ENCODE data around the gene KRT32.
"Not testable (repeated sequence)": the region's sequence is repeated elsewhere in the genome, so short reads cannot be mapped to it uniquely, and the experiment has no call there.

KRT32 gene

DNA sequence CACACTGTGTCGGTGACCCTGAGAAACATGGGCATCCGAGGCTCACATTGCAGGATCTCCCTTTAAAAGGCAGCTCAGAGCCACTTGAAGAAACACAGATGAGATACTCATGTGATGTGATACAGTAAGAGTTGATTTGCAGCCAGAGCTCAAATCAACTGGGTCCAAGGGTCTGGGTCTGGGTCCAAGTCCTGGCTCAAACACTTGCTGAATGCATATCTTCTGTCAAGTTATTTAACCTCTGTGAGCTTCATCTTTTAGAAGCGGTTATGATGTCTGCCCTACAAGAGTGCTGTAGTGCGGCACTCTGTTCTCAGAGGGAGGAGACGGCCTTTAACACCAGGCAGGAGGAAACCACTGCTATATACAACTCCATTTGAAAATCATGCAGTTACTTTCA, 32.8 kb downstream of the KRT32 start:
- Histone ChIP-seq H3K9me3 (ENCODE audit: control insufficient read depth, low read length) (no peaks in the 10 kb centered on the region), H3K4me3 (ENCODE audit: low read length) (no peak overlapping the region), H3K27me3 (ENCODE audit: control insufficient read depth, insufficient read depth, low read length) (no peaks in the 10 kb centered on the region), H3K36me3 (ENCODE audit: control insufficient read depth, insufficient read depth, low read length) (no peaks in the 10 kb centered on the region), H3K9ac (ENCODE audit: low read length) (no peak overlapping the region), H3K4me1 (ENCODE audit: control insufficient read depth, insufficient read depth, low read length) (no peaks in the 10 kb centered on the region)

DNA sequence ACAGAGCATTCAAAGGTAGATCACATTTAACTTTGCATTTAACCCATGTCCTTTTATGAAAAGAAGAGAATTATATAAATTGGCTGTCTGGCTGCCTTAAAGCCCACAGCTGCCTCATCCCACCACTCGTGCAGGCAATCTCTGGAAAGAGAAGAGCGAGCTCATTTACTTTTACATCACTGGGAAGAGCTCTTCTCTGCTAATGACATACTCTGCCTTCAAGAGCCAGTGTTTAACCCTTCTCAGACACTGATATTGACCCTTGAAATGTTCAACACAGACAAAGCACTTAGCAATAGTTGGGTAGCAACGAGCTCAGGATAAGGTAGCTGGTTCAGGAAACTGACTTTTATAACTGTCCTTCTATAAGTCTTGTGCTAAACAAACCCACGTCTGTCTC, 33.2 kb downstream of the KRT32 start:
- Histone ChIP-seq H3K9ac (ENCODE audit: low read length) (no peak overlapping the region), H3K4me1 (ENCODE audit: control insufficient read depth, insufficient read depth, low read length) (no peaks in the 10 kb centered on the region), H3K36me3 (ENCODE audit: control insufficient read depth, insufficient read depth, low read length) (no peaks in the 10 kb centered on the region), H3K4me3 (ENCODE audit: low read length) (no peak overlapping the region), H3K9me3 (ENCODE audit: control insufficient read depth, low read length) (no peaks in the 10 kb centered on the region), H3K27me3 (ENCODE audit: control insufficient read depth, insufficient read depth, low read length) (no peaks in the 10 kb centered on the region)

DNA sequence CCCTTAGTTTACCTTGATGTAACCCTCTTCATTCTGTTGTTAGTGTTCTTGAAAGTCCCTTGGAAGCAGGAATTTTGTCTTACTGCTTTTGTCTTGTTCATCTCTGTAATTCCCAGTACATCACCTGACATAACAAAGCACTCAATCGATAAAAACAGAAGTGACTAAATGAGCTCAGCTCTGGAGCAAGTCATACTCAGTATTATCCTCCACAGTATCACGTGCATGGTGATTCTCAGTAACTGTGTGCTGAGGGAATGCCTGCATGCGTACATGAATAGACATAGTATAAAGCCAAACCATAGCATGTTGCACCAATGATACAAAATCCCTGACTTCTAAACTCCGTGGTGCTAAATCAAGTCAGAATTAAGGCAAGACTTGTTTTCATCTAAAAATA, 33.6 kb downstream of the KRT32 start:
- Histone ChIP-seq H3K36me3 (ENCODE audit: control insufficient read depth, insufficient read depth, low read length) (no peaks in the 10 kb centered on the region), H3K4me1 (ENCODE audit: control insufficient read depth, insufficient read depth, low read length) (no peaks in the 10 kb centered on the region), H3K27me3 (ENCODE audit: control insufficient read depth, insufficient read depth, low read length) (no peaks in the 10 kb centered on the region), H3K4me3 (ENCODE audit: low read length) (no peak overlapping the region), H3K9me3 (ENCODE audit: control insufficient read depth, low read length) (no peaks in the 10 kb centered on the region), H3K9ac (ENCODE audit: low read length) (no peak overlapping the region)

DNA sequence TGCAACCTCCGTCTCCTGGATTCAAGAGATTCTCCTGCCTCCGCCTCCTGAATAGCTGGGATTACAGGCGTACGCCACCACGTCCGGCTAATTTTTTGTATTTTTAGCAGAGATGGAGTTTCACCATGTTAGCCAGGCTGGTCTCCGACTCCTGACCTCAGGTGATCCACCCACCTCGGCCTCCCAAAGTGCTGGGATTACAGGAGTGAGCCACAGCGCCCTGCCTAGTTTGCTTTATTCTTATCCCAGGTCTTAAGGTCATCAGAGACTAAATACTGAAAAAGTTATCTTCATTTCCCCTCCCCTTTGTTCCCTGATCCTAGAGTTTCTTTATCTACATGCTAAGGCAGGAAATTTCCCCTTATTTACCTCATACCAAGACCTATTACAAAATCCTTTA, 36.8 kb downstream of the KRT32 start:
- H3K4me3 ChIP-seq (ENCODE audit: low read length); H3K36me3 ChIP-seq (ENCODE audit: control insufficient read depth, insufficient read depth, low read length); H3K27me3 ChIP-seq (ENCODE audit: control insufficient read depth, insufficient read depth, low read length); H3K9me3 ChIP-seq (ENCODE audit: control insufficient read depth, low read length); H3K9ac ChIP-seq (ENCODE audit: low read length); H3K4me1 ChIP-seq (ENCODE audit: control insufficient read depth, insufficient read depth, low read length): not testable (repeated sequence)

DNA sequence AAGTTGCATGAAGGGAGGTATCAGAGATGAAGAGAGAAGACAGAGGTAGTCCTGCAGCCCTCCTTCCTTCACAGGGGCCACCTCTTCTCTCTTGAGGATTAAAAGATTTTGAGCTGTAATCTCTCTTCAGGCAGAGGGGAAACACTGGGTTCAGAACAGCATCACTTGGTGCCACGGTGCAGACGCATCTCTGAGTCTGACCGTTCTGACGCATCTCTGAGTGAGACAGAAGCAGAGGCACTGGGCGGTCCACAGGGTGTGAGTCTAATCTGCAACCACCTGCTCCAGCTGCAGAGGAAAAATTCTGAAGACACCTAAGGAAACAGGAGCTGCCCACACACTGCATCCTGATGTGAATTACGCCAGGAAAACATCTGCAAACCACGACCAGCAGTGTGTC, 37.5 kb downstream of the KRT32 start:
- Histone ChIP-seq H3K27me3 (ENCODE audit: control insufficient read depth, insufficient read depth, low read length) (no peaks in the 10 kb centered on the region), H3K4me3 (ENCODE audit: low read length) (no peak overlapping the region), H3K9me3 (ENCODE audit: control insufficient read depth, low read length) (no peaks in the 10 kb centered on the region), H3K4me1 (ENCODE audit: control insufficient read depth, insufficient read depth, low read length) (no peaks in the 10 kb centered on the region), H3K9ac (ENCODE audit: low read length) (no peak overlapping the region), H3K36me3 (ENCODE audit: control insufficient read depth, insufficient read depth, low read length) (no peaks in the 10 kb centered on the region)

DNA sequence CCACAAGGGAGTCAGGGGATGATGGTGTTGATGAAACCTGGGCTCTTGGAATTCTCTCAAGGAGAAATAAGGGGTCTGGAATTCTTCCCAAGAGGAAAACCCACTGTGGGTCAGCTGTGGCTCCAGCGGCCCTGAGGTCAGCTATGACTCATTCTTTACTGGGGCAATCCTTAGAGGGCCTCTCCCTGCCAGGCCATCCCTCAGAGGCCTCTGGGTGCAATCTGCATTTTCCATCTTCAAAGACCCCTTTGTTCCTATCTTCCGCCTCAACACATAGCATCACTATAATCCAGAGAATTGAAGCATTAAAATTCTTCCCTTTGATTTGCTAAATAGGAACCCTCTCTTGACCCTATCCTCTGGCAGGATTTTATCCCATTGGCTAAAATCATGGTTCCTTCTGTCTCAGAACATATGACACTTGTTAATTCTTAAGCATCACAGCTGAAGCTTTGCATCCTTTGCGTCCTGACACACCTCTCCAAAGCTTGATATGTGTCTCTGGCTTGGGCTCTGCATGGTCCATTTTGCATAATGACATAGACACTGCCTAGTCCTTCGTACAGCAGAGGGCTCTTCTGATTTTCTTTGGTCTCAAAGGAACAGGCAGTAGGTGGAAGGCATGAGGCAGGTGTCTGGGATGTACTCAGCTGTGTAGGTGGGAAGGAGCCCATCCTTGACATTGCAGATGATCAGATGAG, 38.4 kb downstream of the KRT32 start:
- H3K9ac ChIP-seq (ENCODE audit: low read length) = no peak overlapping the region
- no peaks in the 10 kb centered on the region for H3K4me1 ChIP-seq (ENCODE audit: control insufficient read depth, insufficient read depth, low read length)
- no peak overlapping the region for H3K4me3 ChIP-seq (ENCODE audit: low read length)
- no peaks in the 10 kb centered on the region for H3K9me3 ChIP-seq (ENCODE audit: control insufficient read depth, low read length)
- H3K27me3 ChIP-seq (ENCODE audit: control insufficient read depth, insufficient read depth, low read length) = no peaks in the 10 kb centered on the region
- no peaks in the 10 kb centered on the region for H3K36me3 ChIP-seq (ENCODE audit: control insufficient read depth, insufficient read depth, low read length)

DNA sequence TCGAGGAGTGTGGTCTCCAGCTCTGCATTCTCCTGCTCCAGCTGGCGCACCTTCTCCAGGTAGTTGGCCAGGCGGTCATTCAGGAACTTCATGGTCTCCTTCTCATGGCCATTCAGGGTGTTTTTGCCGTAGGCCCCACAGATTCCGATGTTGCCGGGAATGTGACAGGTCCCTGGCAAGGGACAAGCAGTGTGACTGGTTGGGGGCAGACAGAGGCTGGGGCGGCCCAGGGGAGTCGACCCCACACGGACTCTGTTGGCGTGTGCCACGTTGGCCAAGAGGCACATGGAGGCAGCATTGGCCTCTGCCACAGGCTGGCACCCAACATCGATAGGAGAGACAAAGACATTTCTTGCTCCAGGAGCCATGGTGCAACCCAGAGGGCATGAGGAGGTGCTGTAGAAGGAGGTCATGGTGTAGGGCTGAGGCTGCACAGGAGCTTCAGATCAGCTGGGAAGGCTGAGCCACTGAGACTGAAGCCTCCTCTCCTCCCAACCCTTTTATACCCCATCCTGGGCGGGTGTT, 43.0 kb downstream of the KRT32 start, which contains the start of gene KRT37:
KRT37 (minus strand) TSS at position 475 of the 525 bp plus-strand sequence; CDS start at position 413, 62 bp downstream.
- H3K27me3 ChIP-seq (ENCODE audit: control insufficient read depth, insufficient read depth, low read length) = no peaks in the 10 kb centered on the region
- H3K4me1 ChIP-seq (ENCODE audit: control insufficient read depth, insufficient read depth, low read length) = no peaks in the 10 kb centered on the region
- H3K36me3 ChIP-seq (ENCODE audit: control insufficient read depth, insufficient read depth, low read length) = no peaks in the 10 kb centered on the region
- no peak within 1 kb of the TSS for H3K4me3 ChIP-seq (ENCODE audit: low read length)
- no peaks in the 10 kb centered on the region for H3K9me3 ChIP-seq (ENCODE audit: control insufficient read depth, low read length)
- no peak within 1 kb of the TSS for H3K9ac ChIP-seq (ENCODE audit: low read length)

DNA sequence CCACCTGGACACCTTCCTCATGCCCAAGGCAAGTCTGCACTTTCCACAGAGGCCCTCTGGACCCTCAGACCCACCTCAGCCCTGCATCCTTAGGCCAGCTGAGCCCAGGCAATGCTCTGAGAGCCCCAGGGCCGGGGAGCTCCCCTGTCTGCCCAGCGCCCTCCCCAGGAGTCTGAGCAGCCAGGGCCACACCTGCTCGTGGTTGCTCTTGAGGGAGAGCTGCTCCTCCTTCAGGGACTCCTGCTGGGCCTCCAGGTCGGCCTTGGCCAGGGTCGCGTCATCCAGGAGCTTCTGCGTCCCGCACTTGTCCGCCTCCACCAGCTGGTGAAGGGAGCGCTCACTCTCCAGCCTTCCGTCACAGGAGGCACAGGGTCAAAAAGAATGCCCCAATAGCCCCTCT, 44.6 kb downstream of the KRT32 start:
- H3K27me3 ChIP-seq (ENCODE audit: control insufficient read depth, insufficient read depth, low read length); H3K9ac ChIP-seq (ENCODE audit: low read length); H3K9me3 ChIP-seq (ENCODE audit: control insufficient read depth, low read length); H3K4me3 ChIP-seq (ENCODE audit: low read length); H3K36me3 ChIP-seq (ENCODE audit: control insufficient read depth, insufficient read depth, low read length); H3K4me1 ChIP-seq (ENCODE audit: control insufficient read depth, insufficient read depth, low read length): not testable (repeated sequence)

DNA sequence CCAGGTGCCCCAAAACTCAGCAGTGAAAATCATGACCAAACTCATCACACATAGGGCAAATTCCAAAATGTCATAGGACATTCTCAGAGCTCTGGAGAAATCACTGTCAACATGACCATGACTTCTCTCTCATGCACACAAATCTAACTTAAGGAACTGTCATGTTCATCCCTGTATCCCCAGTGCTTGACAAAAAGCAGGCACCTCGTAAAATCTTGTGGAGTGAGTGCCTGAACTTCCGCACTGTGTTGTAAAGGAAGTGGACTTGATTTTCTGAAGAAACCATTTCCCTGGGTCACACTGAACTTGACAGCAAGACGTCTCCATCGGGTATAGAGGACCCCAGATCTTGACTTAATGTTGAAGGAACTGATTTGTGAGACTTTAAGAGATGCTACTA, 45.6 kb downstream of the KRT32 start:
- Histone ChIP-seq H3K9ac (ENCODE audit: low read length) (no peak overlapping the region), H3K9me3 (ENCODE audit: control insufficient read depth, low read length) (no peaks in the 10 kb centered on the region), H3K27me3 (ENCODE audit: control insufficient read depth, insufficient read depth, low read length) (no peaks in the 10 kb centered on the region), H3K36me3 (ENCODE audit: control insufficient read depth, insufficient read depth, low read length) (no peaks in the 10 kb centered on the region), H3K4me3 (ENCODE audit: low read length) (no peak overlapping the region), H3K4me1 (ENCODE audit: control insufficient read depth, insufficient read depth, low read length) (peaks cover 8% of the 10 kb centered on the region)

DNA sequence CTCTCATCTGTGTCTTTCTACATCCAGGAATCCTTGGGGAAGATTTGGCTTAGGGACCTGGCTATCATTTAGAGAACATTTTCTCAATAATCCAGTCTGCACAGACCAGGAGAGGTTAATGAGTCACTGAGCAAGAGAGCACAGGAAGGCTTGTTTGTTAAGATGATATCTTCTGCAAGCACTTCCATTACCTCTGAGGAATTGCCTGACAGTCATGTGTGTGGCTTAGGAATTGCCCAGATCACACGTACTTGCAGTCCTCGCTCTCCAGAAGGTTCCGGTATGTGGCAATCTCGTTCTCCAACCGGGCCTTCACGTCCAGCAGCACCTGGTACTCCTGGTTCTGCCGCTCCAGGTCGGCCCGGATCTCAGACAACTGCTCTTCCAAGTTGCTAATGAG, 46.1 kb downstream of the KRT32 start:
- H3K27me3 ChIP-seq (ENCODE audit: control insufficient read depth, insufficient read depth, low read length) = no peaks in the 10 kb centered on the region
- peaks cover 8% of the 10 kb centered on the region for H3K4me1 ChIP-seq (ENCODE audit: control insufficient read depth, insufficient read depth, low read length)
- H3K9ac ChIP-seq (ENCODE audit: low read length) = no peak overlapping the region
- H3K36me3 ChIP-seq (ENCODE audit: control insufficient read depth, insufficient read depth, low read length) = no peaks in the 10 kb centered on the region
- no peaks in the 10 kb centered on the region for H3K9me3 ChIP-seq (ENCODE audit: control insufficient read depth, low read length)
- H3K4me3 ChIP-seq (ENCODE audit: low read length) = no peak overlapping the region

DNA sequence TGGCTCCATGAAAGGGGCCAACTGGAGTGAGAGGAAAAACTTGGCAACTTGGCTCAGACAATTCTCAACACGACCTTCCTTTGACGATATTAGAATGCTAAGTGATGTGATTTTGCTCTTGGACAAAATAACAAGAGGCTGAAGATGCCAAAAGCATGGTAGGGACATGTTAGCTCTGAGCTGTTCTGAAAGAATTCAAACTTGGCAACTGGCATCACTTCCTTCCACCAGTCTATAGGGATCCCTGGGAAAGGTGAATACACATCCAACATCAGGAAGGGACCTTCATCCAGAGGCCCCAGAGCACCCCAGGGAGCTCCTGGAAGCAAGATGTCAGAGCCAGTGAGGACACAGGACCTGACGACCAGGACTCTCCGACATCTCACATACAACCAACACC, 47.1 kb downstream of the KRT32 start:
- H3K27me3 ChIP-seq (ENCODE audit: control insufficient read depth, insufficient read depth, low read length) = no peaks in the 10 kb centered on the region
- H3K4me1 ChIP-seq (ENCODE audit: control insufficient read depth, insufficient read depth, low read length) = peaks cover 8% of the 10 kb centered on the region

DNA sequence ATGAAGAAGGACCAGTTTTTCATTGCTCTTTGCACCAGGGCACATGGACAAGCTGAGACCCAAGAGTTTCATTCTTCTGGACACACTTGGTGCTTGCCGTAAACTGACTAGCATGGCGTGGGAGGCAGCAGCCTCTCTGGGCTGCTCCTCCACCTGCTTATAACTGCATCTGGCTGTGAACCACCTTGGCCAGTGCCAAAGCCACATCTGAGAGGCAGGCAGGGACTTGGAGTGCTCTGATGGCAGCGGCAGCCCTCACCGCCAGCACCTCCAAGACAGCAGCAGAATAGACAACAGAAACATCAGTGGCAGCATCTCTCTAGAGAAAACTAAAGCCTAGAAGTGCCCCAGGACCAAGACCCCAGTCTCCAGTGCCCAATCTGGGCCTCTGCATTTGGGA, 47.5 kb downstream of the KRT32 start:
- Histone ChIP-seq H3K4me1 (ENCODE audit: control insufficient read depth, insufficient read depth, low read length) (peaks cover 8% of the 10 kb centered on the region), H3K36me3 (ENCODE audit: control insufficient read depth, insufficient read depth, low read length) (no peaks in the 10 kb centered on the region), H3K4me3 (ENCODE audit: low read length) (no peak overlapping the region), H3K9me3 (ENCODE audit: control insufficient read depth, low read length) (no peaks in the 10 kb centered on the region), H3K9ac (ENCODE audit: low read length) (no peak overlapping the region), H3K27me3 (ENCODE audit: control insufficient read depth, insufficient read depth, low read length) (no peaks in the 10 kb centered on the region)

More for the DNA sequence above, 47.1 kb downstream of the KRT32 start:
- Histone ChIP-seq H3K4me3 (ENCODE audit: low read length) (no peak overlapping the region), H3K36me3 (ENCODE audit: control insufficient read depth, insufficient read depth, low read length) (no peaks in the 10 kb centered on the region), H3K9ac (ENCODE audit: low read length) (no peak overlapping the region), H3K9me3 (ENCODE audit: control insufficient read depth, low read length) (no peaks in the 10 kb centered on the region)
